ENCODE data around the gene AMPD3. TPM values are rescaled to one million over a fixed set of nuclear protein-coding genes. Genes with fewer than 3 reads are reported as not detected.

Gene AMPD3
- total RNA-seq, 2 experiments from 2014 or later = 31.1 to 34.2 TPM

GRCh38 chr11:10542776-10543175 is 87.7 kb downstream of the AMPD3 start:
- Mint-ChIP-seq H3K9me3 (no peaks in the 10 kb centered on the region), H3K27me3 (no peaks in the 10 kb centered on the region), H3K27ac (no peak overlapping the region), H3K4me3 (no peak overlapping the region), H3K36me3 (ENCODE audit: low read depth) (no peaks in the 10 kb centered on the region), H3K4me1 (ENCODE audit: low read depth) (peaks cover 13% of the 10 kb centered on the region)
- intact Hi-C loops (cut with micrococcal nuclease) = loop anchor here (10.0 kb wide), 1 partner anchor 62 kb away; no protein-coding TSS in a partner anchor
- DNase-seq (no peak), ATAC-seq (no peak)
- TF ChIP-seq CTCF (IDR thresholded peaks at IDR 0.05) = no peak
- CTCF ChIA-PET = interaction anchor here (1.0 to 4.1 kb wide), 7 partner anchors 11 to 138 kb away, joined by 3 to 53 read pairs (median 28); no protein-coding TSS in a partner anchor
- POLR2A ChIA-PET = no interaction called here

- H3K27ac Mint-ChIP-seq = no peak overlapping the region
These were observed 88.7 kb downstream of the AMPD3 start for GRCh38 chr11:10543782-10544181.

GRCh38 chr11:10544491-10545465 is 89.7 kb downstream of the AMPD3 start:
- Mint-ChIP-seq H3K27ac (no peak overlapping the region), H3K4me3 (no peak overlapping the region), H3K36me3 (ENCODE audit: low read depth) (no peaks in the 10 kb centered on the region), H3K27me3 (no peaks in the 10 kb centered on the region), H3K4me1 (ENCODE audit: low read depth) (peaks cover 6% of the 10 kb centered on the region), H3K9me3 (no peaks in the 10 kb centered on the region)
- ATAC-seq (no peak), DNase-seq (no peak)
- ChIA-PET POLR2A (no interaction called here), CTCF (interaction anchor here (0.8 to 1.5 kb wide), 3 partner anchors 11 to 178 kb away, joined by 3 to 5 read pairs (median 3); no protein-coding TSS in a partner anchor)
- intact Hi-C loops (cut with micrococcal nuclease) = loop anchor here (10.0 kb wide), 1 partner anchor 60 kb away; no protein-coding TSS in a partner anchor
- no peak for TF ChIP-seq CTCF (IDR thresholded peaks at IDR 0.05)

More at GRCh38 chr11:10543782-10544181, 88.7 kb downstream of the AMPD3 start:
- POLR2A ChIA-PET = interaction anchor here (0.6 kb wide), 1 partner anchor 17 kb away, joined by 3 read pairs; no protein-coding TSS in a partner anchor
- Mint-ChIP-seq H3K9me3 (no peaks in the 10 kb centered on the region), H3K36me3 (ENCODE audit: low read depth) (no peaks in the 10 kb centered on the region), H3K4me1 (ENCODE audit: low read depth) (peaks cover 11% of the 10 kb centered on the region), H3K4me3 (no peak overlapping the region), H3K27me3 (no peaks in the 10 kb centered on the region)
- intact Hi-C loops (cut with micrococcal nuclease) = loop anchor here (10.0 kb wide), 1 partner anchor 61 kb away; no protein-coding TSS in a partner anchor
- CTCF ChIA-PET = interaction anchor here (1.0 kb wide), 1 partner anchor 138 kb away, joined by 3 read pairs; no protein-coding TSS in a partner anchor
- TF ChIP-seq CTCF (IDR thresholded peaks at IDR 0.05) = no peak
- ATAC-seq (no peak), DNase-seq (no peak)

GRCh38 chr11:10550503-10551289 is 95.6 kb downstream of the AMPD3 start:
- H3K4me1 Mint-ChIP-seq (ENCODE audit: low read depth) = no peaks in the 10 kb centered on the region
- no peak for DNase-seq
- no peak overlapping the region for H3K27ac Mint-ChIP-seq
- peaks cover 7% of the 10 kb centered on the region for H3K9me3 Mint-ChIP-seq
- POLR2A ChIA-PET = no interaction called here
- H3K27me3 Mint-ChIP-seq = no peaks in the 10 kb centered on the region
- no peaks in the 10 kb centered on the region for H3K36me3 Mint-ChIP-seq (ENCODE audit: low read depth)
- CTCF ChIA-PET = interaction anchor here (7.4 kb wide), 1 partner anchor 9 kb away, joined by 36 read pairs; the partner anchor contains the start of gene RNF141
- TF ChIP-seq CTCF (IDR thresholded peaks at IDR 0.05) = no peak
- intact Hi-C loops (cut with micrococcal nuclease) = no loop called here
- ATAC-seq = no peak
- no peak overlapping the region for H3K4me3 Mint-ChIP-seq
